IMR-90 (cell line): ENCODE measurements around the gene PRUNE2. TPM values are rescaled to one million over a fixed set of nuclear protein-coding genes. Genes with fewer than 3 reads are reported as not detected.

Experiments used
- ATAC-seq: fragments of 200-7000 bp; cut with Tn5 transposase; 2 replicates; pipeline ENCODE4 v1.9.1; 2020; ENCODE audit warnings: low read depth, mild to moderate bottlenecking, moderate library complexity
- BruUV-seq: library from RNA; stranded (reverse); fragments of 400-500 nt; replicated peaks from 2 replicates; lab custom pipeline; 2021; lab: Mats Ljungman, UMichigan
- CTCF ChIA-PET: fragments of 300-600 bp; formaldehyde crosslinking; extraction: SDS; loops from one replicate; lab custom pipeline; 2021; ENCODE audit warnings: antibody characterized with exemption; lab: Yijun Ruan, JAX
- POLR2A ChIA-PET: fragments of 300-600 bp; sonication (Branson Sonifier 250); formaldehyde crosslinking; loops from one replicate; lab custom pipeline; 2022; ENCODE audit warnings: antibody characterized with exemption; ENCODE audit not compliant: unreplicated experiment; lab: Charles Lee
- DNase-seq: peaks from one replicate; pipeline ENCODE4 v3.0.0; 2013
- H2AFZ ChIP-seq: replicated peaks from 2 replicates; pipeline ENCODE3; 2013; ENCODE audit warnings: low read length, mild to moderate bottlenecking; ENCODE audit not compliant: poor library complexity
- H2AK5ac ChIP-seq: 2 replicates; pipeline ENCODE4 v1.6.1; 2013; ENCODE audit warnings: low read depth, low read length, inconsistent platforms
- H2AK9ac ChIP-seq: replicated peaks from 2 replicates; pipeline ENCODE3; 2013; ENCODE audit warnings: mild to moderate bottlenecking, low read depth, low read length, moderate library complexity; ENCODE audit not compliant: poor library complexity
- H2BK120ac ChIP-seq: 2 replicates; pipeline ENCODE4 v1.6.1; 2013; ENCODE audit warnings: low read depth, low read length, inconsistent platforms
- H2BK15ac ChIP-seq: 3 replicates; pipeline ENCODE4 v1.6.1; 2013; ENCODE audit warnings: low read depth, low read length, inconsistent platforms
- H2BK20ac ChIP-seq: 2 replicates; pipeline ENCODE4 v1.6.1; 2013; ENCODE audit warnings: low read depth, mild to moderate bottlenecking, inconsistent platforms, low read length, moderate library complexity
- H2BK5ac ChIP-seq: 2 replicates; pipeline ENCODE4 v1.6.1; 2013; ENCODE audit warnings: mild to moderate bottlenecking, low read depth, low read length, inconsistent platforms; ENCODE audit not compliant: poor library complexity, severe bottlenecking
- H3K14ac ChIP-seq: replicated peaks from 2 replicates; pipeline ENCODE4 v1.6.1; 2013; ENCODE audit warnings: low read depth, low read length, inconsistent platforms
- H3K18ac ChIP-seq: 2 replicates; pipeline ENCODE4 v1.6.1; 2013; ENCODE audit warnings: low read depth, low read length, control low read depth
- H3K23ac ChIP-seq: 2 replicates; pipeline ENCODE4 v1.6.1; 2013; ENCODE audit warnings: low read depth, low read length, inconsistent platforms
- H3K27ac ChIP-seq: 2 replicates; pipeline ENCODE4 v1.5.1; 2013; ENCODE audit warnings: mild to moderate bottlenecking, control low read depth, low read length; ENCODE audit not compliant: insufficient read depth
- H3K27me3 ChIP-seq: 2 replicates; pipeline ENCODE4 v1.6.1; 2013; ENCODE audit warnings: low read length; ENCODE audit not compliant: control insufficient read depth, insufficient read depth
- H3K36me3 ChIP-seq: 2 replicates; pipeline ENCODE4 v1.6.1; 2013; ENCODE audit warnings: low read length, mixed read lengths; ENCODE audit not compliant: control insufficient read depth, insufficient read depth
- H3K4ac ChIP-seq: 2 replicates; pipeline ENCODE4 v1.6.1; 2013; ENCODE audit warnings: low read depth, low read length, inconsistent platforms
- H3K4me1 ChIP-seq: 2 replicates; pipeline ENCODE4 v1.6.1; 2013; ENCODE audit warnings: low read length, mixed read lengths; ENCODE audit not compliant: control insufficient read depth, insufficient read depth
- H3K4me2 ChIP-seq: 2 replicates; pipeline ENCODE4 v1.6.1; 2013; ENCODE audit warnings: low read depth, mild to moderate bottlenecking, control low read depth, low read length, moderate library complexity
- H3K4me3 ChIP-seq: 2 replicates; pipeline ENCODE4 v1.5.1; 2013; ENCODE audit warnings: low read depth, mild to moderate bottlenecking, control low read depth, low read length, moderate library complexity; ENCODE audit not compliant: insufficient read depth
- H3K56ac ChIP-seq: 2 replicates; pipeline ENCODE4 v1.6.1; 2013; ENCODE audit warnings: low read length, inconsistent platforms; ENCODE audit not compliant: insufficient read depth; ENCODE audit errors: extremely low read depth
- H3K79me1 ChIP-seq, 2 experiments: 2 replicates each; pipeline ENCODE4 v1.6.1; 2013; ENCODE audit warnings: low read length in 2 of 2, inconsistent platforms in 1 of 2, low read depth in 1 of 2
- H3K9ac ChIP-seq: 2 replicates; pipeline ENCODE4 v1.6.1; 2013; ENCODE audit warnings: low read depth, low read length, control low read depth
- H3K9me1 ChIP-seq: 2 replicates; pipeline ENCODE4 v1.6.1; 2013; ENCODE audit warnings: low read length, inconsistent platforms; ENCODE audit not compliant: insufficient read depth
- H3K9me3 ChIP-seq: 2 replicates; pipeline ENCODE4 v1.6.1; 2013; ENCODE audit warnings: low read length; ENCODE audit not compliant: control insufficient read depth, insufficient read depth
- H4K20me1 ChIP-seq: 2 replicates; pipeline ENCODE4 v1.6.1; 2013; ENCODE audit warnings: low read length, inconsistent platforms; ENCODE audit not compliant: insufficient read depth
- H4K5ac ChIP-seq: 2 replicates; pipeline ENCODE4 v1.6.1; 2013; ENCODE audit warnings: mild to moderate bottlenecking, low read depth, low read length, control low read depth
- H4K8ac ChIP-seq, 2 experiments: 2 replicates each; pipeline ENCODE4 v1.6.1; 2013; ENCODE audit warnings: low read depth in 2 of 2, low read length in 2 of 2, control low read depth in 1 of 2, inconsistent platforms in 1 of 2
- H4K91ac ChIP-seq: 2 replicates; pipeline ENCODE4 v1.6.1; 2013; ENCODE audit warnings: low read depth, low read length, inconsistent platforms; ENCODE audit not compliant: insufficient read depth
- ELK1 ChIP-seq: fragments of 150-350 bp; IDR thresholded peaks from 2 replicates; pipeline ENCODE4 v1.6.1; 2016; ENCODE audit warnings: low read depth, mild to moderate bottlenecking, low read length, moderate library complexity, borderline replicate concordance
- WGBS, 2 experiments: methylation state at CpG; one replicate each; pipeline versions ENCODE4 v1.1.5 to v1.1.7; 2013; ENCODE audit warnings: missing lambda C conversion rate in 2 of 2; ENCODE audit not compliant: insufficient read length in 1 of 2; ENCODE audit errors: extremely low coverage in 2 of 2; 5-methylcytosine and 5-hydroxymethylcytosine counted together
- dilution Hi-C: fragments of 300-500 bp; cut with HindIII; formaldehyde crosslinking; loops from one replicate; pipeline ENCODE4 v1.14.3; 2018; ENCODE audit warnings: low sequenced_read_pairs; ENCODE audit not compliant: unreplicated experiment
- in situ Hi-C: fragments of 300-500 bp; cut with MboI; formaldehyde crosslinking; loops from 3 replicates; pipeline ENCODE4 v1.14.3; 2019; ENCODE audit warnings: low sequenced_read_pairs, inconsistent platforms, mixed read lengths
- intact Hi-C: fragments of 100-400 bp; cut with micrococcal nuclease; formaldehyde crosslinking; loops from 2 replicates; pipeline ENCODE4 v1.10.0; 2022
- polyA plus RNA-seq, 3 experiments: library from polyadenylated mRNA; depleted of rRNA; stranded (reverse); fragments of >200 nt; gene quantifications; 2 replicates each; pipeline ENCODE4 v1.2.3, GENCODE V29; 2012; ENCODE audit warnings: low replicate concordance in 1 of 3
- total RNA-seq: library from RNA; depleted of rRNA; stranded (reverse); fragments of >200 nt; gene quantifications from 2 replicates; pipeline ENCODE4 v1.2.3, GENCODE V29; 2012

Gene PRUNE2
- total and polyA plus RNA-seq, 2 of the 4 experiments (the other 2 are of a cell fraction), result 0.70 to 1.6 TPM

- no peak overlapping the region for H4K91ac ChIP-seq
- H4K20me1 ChIP-seq, result no peaks in the 10 kb centered on the region
- no peaks in the 10 kb centered on the region for H3K4me1 ChIP-seq
- H3K79me1 ChIP-seq, result no peaks in the 10 kb centered on the region
- H3K23ac ChIP-seq, result no peak overlapping the region
- no peak overlapping the region for H2BK20ac ChIP-seq
- no peak overlapping the region for H3K4ac ChIP-seq
- H3K4me3 ChIP-seq, result no peak overlapping the region
- ATAC-seq (no peak), DNase-seq (no peak)
- ChIA-PET CTCF (no interaction called here), POLR2A (no interaction called here)
- H4K5ac ChIP-seq, result no peak overlapping the region
- H2AK9ac ChIP-seq, result no peak overlapping the region
- no peaks in the 10 kb centered on the region for H3K9me3 ChIP-seq
- no peak overlapping the region for H4K8ac ChIP-seq
- H2AFZ ChIP-seq, result no peak overlapping the region
- H2BK15ac ChIP-seq, result no peak overlapping the region
- H3K4me2 ChIP-seq, result no peak overlapping the region
- no peak overlapping the region for H3K9ac ChIP-seq
- H3K56ac ChIP-seq, result no peak overlapping the region
- H2BK5ac ChIP-seq, result no peak overlapping the region
- no peak overlapping the region for H2AK5ac ChIP-seq
- H3K27me3 ChIP-seq, result peaks cover 8% of the 10 kb centered on the region
- H3K27ac ChIP-seq, result no peak overlapping the region
- H2BK120ac ChIP-seq, result no peak overlapping the region
- BruUV-seq, result no TSS peak
- TF ChIP-seq ELK1, result no peak
- WGBS, 2 experiments, result 86% methylated on average over 2 of the region's 2 CpGs; no CpG with 5 or more reads in 1 of the 2 experiments
- no peak overlapping the region for H3K14ac ChIP-seq
- no peaks in the 10 kb centered on the region for H3K36me3 ChIP-seq
- H3K18ac ChIP-seq, result no peak overlapping the region
- dilution Hi-C loops (no loop called here), intact Hi-C loops (loop anchor here (2.0 kb wide), 1 partner anchor 17 kb away; no protein-coding TSS in a partner anchor), in situ Hi-C loops (no loop called here)
- H3K9me1 ChIP-seq, result no peaks in the 10 kb centered on the region
Observed at GRCh38 chr9:76944011-76944410, 38.1 kb upstream of the PRUNE2 start.
